Activated CD8-positive, alpha-beta memory T cell treated with anti-CD3 and anti-CD28 coated beads, Interleukin-2, amount 50 U/mL, for 24 hours (primary cell): ENCODE measurements around the gene F11.
"Not testable (repeated sequence)": the region's sequence is repeated elsewhere in the genome, so short reads cannot be mapped to it uniquely, and the experiment has no call there.

ENCODE experiments used
- DNase-seq: peaks from one replicate; pipeline ENCODE4 v3.0.0-alpha.2; 2020; ENCODE audit errors: extremely low read depth

The F11 gene

GRCh38 chr4:186265683-186266652 lies at the start of gene F11:
Gene F11, plus strand, starts transcription at chr4:186266189. Its CDS starts 948 bp downstream, at chr4:186267137.
- DNase-seq, result no peak

- no peak for DNase-seq
Observed at GRCh38 chr4:186216465-186217024, 49.4 kb upstream of the F11 start.

GRCh38 chr4:186217733-186218293 lies 48.2 kb upstream of the F11 start:
- DNase-seq, result no peak

GRCh38 chr4:186221624-186222023 lies 44.4 kb upstream of the F11 start:
- DNase-seq, result no peak

- no peak for DNase-seq
Observed at GRCh38 chr4:186225848-186226247, 40.1 kb upstream of the F11 start.

GRCh38 chr4:186226521-186227189 lies 39.3 kb upstream of the F11 start:
- DNase-seq, result no peak

DNA sequence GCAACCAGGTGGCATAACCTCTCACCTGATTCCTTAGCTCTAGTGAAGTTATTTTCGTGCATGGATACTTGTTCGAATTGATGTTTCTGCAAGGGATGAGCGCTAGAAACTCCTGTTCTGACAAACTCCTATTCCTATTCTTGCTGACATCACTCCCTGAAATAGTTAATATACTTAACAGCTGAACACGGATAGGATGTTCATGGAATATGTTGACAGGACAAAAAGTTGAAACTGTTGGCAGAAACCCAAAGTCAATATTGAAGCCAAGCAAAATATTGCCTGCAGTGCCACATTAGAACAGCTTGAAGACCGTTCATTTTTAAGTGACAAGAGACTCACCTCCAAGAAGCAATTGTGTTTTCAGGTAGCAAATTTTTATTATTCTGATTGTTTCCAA lies 38.8 kb upstream of the F11 start, which contains the start of gene KLKB1:
TSS of gene KLKB1 (plus strand) at position 287 of the 400 bp plus-strand sequence. CDS start 689 bp downstream, outside the sequence.
- DNase-seq, result no peak

DNA sequence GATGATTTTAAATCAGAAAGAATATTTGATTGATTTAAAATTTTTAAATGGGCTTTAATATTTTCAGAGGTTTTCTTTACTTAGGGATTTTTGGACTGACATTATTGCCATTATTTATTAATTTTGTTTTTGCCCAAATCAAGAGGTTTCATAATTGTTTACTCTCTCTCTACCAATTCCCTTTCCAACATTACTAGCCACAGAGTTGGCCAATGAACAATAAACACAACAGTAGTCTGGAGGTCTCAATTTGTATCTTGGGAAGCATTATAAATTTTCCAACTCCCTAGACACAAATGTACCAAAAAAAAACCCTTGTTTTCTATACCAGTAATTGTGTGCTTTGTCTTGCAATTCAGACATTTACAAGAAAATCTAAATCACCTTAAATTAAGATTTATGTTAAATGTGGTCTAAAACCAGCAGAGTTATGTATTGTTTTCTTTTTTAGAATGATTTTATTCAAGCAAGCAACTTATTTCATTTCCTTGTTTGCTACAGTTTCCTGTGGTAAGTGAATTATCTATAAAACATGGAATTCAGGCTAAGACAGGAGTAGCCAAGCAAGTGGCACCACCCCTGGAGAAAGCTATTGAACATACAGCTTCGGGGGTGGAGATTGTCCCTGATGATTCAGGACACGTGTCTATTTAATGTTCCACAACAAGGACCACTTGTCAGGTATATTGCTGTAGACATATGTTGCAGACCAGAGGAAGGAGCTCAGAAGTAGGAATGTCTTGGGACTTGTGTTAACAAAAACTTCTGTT lies 38.1 kb upstream of the F11 start:
- DNase-seq, result no peak

DNA sequence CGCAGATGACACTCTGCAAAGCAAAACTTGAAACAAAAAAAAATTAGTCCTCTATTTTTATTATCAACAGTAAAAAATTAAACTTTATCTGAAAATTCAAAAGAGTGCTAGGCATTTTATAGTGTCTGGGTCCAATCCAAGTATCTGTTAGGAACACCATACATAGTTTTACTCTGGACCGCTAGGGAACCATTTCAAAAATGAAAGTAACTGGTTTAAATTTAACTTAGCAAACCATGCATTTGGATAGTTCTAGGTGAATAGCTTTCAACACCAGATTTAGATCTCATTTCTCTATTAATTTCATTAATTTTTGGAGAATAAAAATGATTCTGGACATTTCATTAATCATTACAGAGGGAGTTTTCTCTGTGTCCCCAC lies 37.5 kb upstream of the F11 start:
- DNase-seq, result no peak

DNA sequence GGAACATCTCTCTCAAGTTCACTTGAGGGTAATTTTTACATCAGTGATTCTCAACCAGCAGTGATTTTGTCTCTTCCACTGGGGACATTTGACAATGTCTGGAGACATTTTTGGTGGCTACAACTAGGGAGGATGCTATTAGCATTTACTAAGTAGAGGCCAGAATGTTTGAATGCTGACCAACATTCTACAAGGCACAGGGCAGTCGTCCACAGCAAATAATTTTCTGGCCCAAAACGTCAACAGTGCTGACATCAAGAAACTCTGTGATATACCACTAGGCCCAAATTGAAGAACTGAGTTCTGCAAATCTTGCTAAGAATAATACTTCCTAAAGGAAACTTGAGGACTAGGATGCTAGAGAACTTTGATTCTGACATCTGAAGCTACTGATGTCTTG lies 31.6 kb upstream of the F11 start:
- no peak for DNase-seq

DNA sequence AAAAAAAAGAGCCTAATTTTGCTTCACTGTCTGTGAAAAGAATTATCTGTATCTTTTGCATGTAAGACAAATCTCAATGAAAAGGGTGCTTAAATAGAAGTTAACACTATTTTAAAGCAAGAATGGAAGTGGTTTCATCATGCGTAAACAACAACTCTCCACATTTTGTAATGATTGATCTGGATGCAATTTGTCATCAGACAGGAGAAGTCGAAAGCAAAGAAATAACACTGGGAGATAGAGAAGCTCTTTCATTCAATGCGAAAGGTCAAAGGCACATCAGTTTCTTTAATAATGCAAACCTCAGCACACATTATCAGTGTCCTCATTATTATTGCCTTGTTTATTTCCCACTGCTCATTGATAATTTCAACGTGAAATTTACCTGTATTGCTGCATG lies 29.9 kb upstream of the F11 start:
- DNase-seq, result no peak

GRCh38 chr4:186240452-186240847 lies 25.5 kb upstream of the F11 start:
- DNase-seq, result no peak

DNA sequence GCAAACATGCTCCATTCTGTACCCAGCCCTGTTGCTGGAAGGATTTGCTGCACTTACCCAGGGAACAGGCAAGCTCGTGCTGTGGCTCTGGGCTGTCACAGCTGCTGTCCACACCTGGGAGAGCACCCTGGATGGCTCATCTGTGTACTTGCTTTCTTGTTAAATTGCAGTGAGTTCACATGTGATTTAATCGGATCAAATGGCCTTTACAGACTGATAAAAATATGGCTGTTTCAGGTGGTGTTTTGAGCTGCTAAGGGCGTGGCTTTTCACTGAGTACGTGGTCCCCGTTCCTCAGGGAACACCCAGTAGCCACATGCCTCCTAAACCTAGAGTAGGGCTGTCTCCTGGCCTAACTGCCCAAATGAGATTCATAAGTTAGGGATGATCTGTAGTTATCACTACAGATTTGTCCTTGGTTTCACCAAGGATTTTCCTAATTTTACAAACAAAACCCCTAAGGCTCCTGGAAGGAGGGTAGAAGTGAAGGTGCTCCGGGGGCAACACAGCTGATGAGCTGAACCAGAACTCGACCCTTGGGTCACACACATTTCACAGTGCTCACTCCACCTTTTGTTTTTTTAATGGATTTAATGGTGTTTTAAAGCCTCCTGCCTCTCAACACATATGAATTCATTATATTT lies 25.0 kb upstream of the F11 start:
- DNase-seq, result no peak

DNA sequence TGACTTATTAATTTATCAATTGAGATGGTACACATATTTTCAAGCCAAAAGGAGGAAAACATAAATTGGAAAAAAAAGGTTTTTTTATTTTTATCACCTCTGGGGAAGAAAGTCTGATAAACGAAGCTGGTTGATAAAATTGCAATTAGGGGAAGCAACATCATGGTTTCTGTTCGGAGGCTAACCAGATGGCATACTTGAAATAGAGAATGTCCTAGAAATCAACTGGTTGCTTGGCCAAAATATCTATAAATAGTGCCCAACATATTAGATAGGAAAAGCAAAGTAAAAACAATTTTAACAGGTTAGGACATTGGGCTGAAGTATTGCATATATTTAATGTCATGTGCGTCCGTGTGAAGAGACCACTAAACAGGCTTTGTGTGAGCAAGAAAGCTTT lies 24.4 kb upstream of the F11 start:
- no peak for DNase-seq

DNA sequence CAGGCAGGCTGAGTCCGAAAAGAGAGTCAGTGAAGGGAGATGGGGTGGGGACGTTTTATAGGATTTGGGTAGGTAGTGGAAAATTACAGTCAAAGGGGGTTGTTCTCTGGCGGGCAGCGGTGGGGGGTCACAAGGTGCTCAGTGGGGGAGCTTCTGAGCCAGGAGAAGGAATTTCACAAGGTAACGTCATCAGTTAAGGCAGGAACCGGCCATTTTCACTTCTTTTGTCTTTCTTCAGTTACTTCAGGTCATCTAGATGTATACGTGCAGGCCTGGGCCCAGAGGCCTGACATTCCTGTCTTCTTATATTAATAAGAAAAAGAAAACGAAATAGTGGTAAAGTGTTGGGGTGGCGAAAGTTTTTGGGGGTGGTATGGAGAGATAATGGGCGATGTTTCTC lies 24.0 kb upstream of the F11 start:
- not testable (repeated sequence) for DNase-seq

GRCh38 chr4:186243331-186243730 lies 22.7 kb upstream of the F11 start:
- no peak for DNase-seq

GRCh38 chr4:186244835-186245234 lies 21.2 kb upstream of the F11 start:
- no peak for DNase-seq

DNA sequence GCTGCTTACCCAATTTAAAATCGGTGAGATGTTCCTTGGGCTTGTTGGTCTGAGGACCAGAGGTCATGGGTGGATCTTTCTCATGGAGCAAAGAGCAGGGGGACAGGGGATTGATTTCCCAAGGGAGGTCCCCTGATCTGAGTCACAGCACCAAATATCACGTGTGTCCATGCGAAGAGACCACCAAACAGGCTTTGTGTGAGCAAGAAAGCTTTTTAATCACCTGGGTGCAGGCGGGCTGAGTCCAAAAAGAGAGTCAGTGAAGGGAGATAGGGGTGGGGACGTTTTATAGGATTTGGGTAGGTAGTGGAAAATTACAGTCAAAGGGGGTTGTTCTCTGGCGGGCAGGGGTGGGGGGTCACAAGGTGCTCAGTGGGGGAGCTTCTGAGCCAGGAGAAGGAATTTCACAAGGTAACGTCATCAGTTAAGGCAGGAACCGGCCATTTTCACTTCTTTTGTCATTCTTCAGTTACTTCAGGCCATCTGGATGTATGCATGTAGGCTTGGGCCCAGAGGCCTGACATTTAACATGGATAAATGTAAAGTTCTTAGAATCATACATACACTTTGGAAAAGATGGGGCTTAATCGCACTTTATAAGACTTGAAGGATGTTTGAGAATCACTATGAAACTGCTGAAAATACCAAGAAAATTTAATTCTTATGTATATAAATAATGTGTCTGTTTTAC lies 18.8 kb upstream of the F11 start:
- DNase-seq, result not testable (repeated sequence)

- no peak for DNase-seq
Observed at GRCh38 chr4:186248643-186249042, 17.3 kb upstream of the F11 start.
